ENCODE data around the gene VSIG1.
A peak's percentile ranks its signal among the peaks of the same experiment; 100 is the strongest.

Gene VSIG1

DNA sequence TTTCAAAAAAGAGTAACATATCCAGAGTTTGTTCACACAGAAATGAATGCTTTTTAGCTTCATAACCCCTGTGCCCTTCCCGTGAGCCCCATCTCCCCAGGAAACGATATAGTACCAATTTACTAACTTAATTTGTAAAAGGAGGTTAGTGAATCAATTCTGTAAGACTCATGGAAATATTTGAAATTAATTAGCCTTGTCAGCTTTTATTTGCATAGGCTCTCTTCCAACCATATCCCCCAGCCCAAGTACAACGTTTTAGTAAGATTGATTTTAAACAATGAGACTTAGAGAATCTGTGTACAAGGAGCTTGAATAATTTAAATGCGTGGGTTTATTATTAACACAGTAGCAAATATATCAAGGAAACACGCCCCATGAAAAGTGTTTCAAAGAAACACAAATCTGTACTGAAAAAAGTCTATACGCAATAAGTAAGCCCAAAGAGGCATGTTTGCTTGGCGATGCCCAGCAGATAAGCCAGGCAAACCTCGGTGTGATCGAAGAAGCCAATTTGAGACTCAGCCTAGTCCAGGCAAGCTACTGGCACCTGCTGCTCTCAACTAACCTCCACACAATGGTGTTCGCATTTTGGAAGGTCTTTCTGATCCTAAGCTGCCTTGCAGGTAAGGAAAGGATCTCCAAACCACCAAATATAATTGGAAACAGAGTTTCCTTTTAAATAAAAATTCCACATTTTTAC lies at the start of gene VSIG1:
Gene VSIG1 (plus strand): TSS at position 512 of the 703 bp plus-strand sequence. CDS start 66 bp downstream, at position 578.
- no peak for DNase-seq

DNA sequence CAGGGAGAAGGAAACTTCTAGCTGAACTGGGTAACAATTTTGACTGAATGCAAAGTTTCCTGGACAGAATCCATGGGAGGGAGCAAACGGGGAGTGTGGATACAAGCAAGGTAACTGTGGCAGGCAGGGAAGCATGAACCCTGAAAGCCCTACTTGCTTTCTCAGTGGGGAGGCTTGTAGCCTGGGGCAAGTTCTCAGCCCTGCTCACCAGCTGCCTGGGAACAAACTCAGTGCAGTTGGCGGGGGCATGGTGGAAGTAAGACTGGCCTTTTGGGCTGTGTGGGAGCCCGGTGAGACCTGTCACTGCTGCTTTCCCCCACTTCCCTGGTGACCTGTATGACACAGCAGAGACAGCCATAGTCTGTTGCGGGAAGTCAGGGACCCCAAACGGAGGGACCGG lies 48.7 kb upstream of the VSIG1 start:
- DNase-seq = no peak

DNA sequence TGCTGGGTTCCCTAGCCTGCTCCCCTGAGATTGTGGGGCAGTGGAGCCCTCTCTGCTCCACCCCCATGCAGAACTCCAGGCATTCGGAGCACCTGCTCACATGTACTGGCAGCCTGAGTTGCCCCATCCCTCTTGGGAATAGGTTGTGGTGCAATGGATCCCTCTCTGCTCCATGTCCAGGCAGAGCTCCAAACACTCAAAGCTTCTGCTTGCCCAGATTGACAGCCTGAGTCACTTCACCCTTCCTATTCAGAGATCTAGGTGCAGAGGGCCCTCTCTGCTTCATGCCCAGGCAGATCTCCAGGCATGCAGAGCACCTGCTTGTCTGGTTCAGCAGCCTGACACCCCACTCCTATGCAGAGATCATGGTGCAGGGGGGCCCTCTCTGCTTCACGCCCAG lies 44.1 kb upstream of the VSIG1 start:
- no peak for DNase-seq

DNA sequence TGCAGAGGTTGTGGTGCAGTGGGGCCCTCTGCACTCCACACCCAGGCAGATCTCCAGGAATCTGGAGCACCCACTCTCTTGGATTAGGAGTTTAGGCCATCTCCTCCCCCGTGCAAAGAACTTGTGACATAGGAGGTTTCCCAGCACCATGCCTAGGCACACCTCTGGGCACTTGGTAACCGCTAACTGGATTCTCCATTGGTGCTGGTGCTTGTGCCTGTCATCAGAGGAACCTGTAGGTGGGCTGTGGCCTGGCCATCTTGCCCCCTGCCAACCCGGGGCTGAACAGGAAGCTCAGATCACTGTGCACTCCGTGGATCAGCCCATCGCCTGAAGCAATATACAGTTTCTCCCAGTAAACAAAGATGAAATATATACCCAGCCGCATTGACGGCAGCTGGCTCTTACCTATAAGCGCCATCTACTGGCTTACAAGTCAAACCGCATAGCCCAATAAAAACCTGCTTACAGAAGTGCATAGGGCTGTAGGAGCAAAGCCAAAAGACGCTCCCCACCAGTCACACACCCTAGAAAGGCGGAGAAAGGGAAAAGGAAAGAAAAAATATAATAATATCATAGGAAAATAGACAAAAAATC lies 43.5 kb upstream of the VSIG1 start:
- peak; percentile 33 for DNase-seq

DNA sequence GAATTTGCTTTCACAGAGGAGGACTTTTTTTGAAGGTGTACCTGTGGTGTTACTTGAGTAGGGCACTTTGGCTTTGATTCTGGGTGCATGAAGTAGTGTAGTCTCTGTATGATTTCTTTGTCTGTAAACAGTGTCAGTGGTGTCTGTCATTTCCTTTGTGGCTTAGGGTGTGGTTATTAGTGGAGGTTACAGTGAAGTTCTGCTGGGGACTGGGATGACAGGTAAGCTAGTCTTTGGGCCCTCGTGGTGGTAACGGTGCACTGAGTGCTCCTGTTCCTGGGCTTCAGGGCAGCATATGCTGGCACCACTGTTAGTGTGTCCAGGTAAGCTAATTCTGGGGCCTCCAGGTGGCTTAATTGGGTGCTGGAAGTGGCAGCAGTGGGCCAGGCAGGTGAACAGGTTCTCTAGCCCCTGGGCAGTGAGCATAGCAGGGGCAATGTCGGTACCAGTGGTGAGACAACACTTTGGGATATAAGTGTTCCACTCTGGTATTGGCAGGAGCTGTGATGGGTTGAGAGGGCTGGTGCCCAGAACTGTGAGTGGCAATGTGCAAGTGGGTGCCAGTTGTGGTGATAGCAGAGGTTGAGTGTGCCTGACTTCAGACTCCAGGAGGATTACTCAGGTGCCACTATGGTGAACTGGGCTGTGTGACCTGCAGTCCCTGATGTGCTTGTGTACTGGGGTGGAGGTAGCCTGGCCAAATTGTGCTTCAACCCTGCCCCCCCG lies 26.0 kb upstream of the VSIG1 start:
- DNase-seq = peak; percentile 49

DNA sequence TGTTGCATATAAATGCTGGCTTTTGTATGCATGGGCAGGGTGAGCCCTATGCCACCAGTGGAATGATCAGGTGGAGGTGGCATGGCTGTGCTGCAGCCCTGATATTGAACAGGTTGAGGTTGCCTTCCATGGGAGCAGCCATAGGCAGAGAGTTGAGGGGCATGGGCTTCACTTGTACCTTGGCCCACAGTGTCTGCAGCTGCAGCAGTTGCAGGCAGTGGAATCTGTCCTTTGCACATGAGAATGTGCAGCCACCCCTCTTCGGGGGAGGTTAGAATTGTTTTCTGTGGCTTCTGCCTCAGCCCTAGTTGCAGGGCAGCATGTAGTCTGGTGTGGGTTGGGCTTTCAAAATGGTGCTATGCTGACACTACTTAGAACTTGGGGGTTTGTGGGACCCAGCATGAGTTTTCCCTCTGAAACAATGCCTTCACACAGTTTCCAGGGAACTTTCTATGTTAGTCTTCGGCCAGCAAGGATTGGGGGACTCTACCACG lies 25.4 kb upstream of the VSIG1 start:
- peak; percentile 30 for DNase-seq

DNA sequence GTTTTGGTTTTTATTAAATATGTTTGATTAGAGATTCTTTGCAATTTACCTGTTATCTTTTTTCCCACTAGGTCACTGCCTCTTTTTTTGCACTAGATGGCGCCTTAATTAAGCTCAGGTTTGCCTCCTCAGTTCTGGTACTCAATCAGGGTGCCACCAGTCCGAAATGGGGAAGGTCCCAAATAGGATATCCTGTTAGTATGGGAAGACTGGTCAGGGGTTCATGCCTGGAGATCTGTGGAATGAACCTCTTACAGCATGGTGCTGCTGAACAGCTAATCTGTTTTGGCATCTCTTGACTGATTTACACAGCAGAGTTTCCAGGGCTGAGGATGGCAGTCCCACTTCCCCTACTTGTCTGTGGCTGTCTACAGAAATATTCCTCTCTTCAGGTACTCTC lies 24.2 kb upstream of the VSIG1 start:
- DNase-seq = no peak

DNA sequence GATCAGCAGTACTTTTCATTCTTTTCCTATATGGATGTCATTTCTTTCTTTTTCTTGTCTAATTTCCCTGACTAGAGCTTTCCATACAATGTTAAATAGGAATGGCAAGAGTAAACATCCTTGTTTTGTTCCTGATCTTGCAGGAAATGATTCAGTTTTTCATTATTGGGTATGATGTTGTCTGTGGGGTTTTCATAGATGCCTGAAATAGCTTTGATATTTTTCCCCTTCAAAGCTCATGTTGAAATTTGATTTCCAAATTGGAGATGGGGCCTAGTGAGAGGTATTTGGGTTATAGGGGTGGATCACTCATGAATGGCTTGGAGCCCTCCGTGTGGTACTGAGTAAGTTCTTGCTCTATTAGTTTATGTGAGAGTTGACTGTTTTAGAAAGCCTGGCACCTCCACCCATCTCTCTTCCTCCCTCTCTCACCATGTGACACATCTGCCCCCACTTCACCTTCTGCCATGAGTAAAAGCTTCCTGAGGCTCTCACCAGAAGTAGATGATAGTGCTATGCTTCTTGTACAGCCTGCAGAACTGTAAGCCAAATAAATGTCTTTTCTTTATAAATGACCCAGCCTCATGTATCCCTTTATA lies 22.3 kb upstream of the VSIG1 start:
- no peak for DNase-seq

DNA sequence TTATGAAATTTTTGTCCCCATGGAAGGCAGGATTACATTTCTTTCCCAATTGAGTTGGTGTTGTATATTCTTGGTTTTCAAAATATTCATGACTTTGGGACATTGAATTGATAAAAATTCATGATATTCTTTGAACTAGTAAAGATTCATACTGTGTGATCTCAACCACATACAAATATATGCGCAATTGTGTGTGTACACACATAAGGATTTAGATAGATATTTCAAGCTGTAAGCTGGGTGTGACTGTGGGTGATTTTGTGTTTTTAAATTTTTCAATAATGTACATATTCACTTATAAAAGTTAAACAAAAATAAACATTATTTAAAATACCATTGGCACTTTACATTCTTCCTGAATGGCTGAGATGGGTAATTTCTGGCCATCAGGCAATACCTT lies 19.5 kb upstream of the VSIG1 start:
- DNase-seq = no peak

DNA sequence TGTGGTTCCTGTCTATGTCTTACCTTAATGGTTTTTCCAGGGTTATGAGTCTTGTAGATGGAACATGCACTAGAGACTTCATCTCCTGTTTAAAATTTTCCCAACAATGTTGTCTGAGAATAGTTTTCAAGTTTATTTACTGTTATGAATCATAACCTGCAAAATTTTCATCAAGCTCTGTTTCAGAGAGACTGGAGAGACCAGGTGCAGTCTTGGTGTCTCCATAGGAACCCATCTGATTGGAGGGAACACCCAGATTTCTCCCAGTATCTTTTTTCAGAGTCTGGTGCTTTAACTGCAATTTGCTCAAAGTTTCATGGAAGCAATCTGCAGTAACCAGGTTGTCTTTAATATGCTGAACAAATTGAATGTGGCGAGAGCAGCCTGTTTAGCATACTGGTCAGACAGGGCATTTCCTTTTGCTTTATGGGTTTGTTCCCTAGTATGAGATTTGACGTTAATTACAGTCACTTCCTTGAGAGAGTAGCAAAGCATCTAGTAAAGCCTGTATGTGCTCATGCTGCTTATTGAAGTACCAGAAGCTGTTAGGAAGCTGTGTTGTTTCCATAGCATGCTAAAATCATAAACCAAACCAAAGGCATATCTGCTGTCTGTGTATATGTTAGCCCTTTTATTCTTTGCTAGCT lies 18.8 kb upstream of the VSIG1 start:
- no peak for DNase-seq

DNA sequence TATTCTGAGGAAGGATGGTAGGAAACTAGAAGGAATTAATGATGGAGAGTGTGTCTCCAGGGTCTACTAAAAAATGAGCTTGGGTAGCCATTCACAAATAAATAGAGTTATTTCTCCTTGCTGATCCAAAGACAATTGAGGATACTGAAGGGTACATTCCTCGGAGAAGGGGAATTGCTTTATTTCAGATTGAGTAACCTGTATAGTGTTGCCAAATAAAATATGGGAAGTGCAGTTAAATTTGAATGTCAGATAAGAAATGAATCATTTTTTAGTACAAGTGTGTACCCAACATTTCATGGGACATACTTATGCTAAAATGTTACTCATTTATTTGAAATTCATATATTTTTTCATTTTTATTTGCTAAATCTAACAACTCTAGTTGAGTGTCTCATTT lies 16.0 kb upstream of the VSIG1 start:
- DNase-seq = no peak

DNA sequence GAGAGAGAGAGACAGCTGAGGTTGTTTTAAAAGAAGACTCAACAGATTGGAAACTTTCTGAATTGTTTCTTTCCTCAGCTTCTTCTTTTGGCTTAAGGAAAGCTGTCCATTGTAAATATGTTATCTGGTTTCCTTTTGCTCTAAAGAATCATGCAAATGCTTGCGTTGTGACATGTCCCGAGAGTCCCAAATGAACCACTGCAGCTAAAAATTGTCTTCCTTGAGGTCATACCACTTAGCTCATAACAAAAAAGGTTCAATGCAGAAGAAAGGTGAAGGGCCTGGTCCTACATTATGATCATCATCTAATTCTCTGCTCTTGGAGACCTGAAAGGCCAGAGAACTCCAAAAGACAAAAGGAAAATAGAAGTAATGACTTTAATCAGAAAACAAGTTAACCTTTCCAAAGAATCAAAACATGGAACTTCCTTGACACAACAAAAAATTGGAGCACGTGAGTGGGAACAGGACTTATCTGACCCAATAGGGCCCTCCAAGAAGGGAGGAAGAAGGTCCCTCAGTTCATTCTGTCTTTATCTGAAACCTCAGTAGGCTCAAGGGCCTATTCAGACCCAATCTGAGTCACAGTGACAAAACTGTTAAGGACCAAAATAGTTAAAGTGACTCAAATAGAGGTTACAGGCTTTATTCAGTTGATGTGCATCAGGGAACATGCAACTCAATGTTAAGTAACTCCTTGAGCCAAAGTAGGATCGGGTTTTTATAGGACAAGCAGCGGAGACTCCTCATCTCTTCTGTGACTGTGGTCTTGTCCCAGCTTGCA lies 14.7 kb upstream of the VSIG1 start:
- no peak for DNase-seq

DNA sequence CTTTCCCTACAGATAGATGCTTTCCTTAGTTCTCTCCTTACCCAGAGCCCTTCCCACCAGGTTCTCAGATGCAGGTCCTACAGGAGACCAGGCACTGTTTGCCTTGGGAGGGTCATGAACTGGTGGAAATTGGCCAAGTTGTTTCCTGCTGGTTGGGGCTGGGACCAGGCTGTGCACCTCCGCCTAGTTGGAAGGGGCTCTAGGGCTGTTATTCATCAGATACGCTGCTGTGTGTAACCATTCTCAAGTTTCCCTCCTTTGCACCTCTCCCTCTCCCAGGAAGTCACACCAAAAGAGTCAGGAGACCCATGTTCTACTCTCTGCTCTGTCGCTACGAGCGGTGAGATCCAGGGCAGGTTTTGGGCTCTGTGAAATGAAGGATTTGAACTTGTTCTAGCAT lies 11.9 kb upstream of the VSIG1 start:
- DNase-seq = no peak

DNA sequence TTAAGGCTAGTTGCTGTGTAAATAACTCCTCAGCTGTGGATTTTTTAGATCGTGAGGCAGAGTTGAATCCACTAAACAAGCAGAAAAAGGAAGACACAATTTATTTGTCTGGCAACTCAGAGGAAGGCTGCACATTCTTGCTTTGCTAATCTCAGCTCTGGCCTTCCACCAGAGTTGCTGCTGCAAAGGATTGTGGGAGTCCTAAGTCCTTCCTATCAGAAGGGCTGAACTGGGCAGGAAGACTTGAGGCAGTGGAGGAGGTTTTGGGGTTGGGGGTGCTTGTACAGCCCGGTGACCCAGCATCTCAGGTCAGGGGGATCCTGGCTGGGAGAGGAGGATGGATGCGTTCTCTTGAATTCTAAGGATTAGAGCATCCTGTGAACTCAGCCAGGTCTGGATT lies 11.0 kb upstream of the VSIG1 start:
- DNase-seq = no peak

DNA sequence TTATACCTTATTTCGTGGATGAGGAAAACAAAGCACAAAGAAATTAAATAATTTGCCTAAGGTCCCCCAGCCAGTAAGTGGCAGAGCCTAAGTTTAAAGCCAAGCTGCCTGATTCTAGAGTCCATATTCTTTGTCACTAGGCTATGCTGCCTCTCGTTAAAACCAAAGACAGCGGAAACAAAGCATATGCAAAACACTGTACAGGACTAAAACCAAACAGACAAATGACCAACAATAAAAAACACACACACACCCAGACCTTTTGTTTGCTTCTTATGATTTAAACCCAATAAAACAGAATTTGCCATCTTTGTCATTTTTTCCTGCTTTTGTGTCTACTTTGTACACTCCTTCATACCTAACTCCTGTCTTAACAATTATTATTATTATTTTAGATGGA lies 10.1 kb upstream of the VSIG1 start:
- DNase-seq = no peak

DNA sequence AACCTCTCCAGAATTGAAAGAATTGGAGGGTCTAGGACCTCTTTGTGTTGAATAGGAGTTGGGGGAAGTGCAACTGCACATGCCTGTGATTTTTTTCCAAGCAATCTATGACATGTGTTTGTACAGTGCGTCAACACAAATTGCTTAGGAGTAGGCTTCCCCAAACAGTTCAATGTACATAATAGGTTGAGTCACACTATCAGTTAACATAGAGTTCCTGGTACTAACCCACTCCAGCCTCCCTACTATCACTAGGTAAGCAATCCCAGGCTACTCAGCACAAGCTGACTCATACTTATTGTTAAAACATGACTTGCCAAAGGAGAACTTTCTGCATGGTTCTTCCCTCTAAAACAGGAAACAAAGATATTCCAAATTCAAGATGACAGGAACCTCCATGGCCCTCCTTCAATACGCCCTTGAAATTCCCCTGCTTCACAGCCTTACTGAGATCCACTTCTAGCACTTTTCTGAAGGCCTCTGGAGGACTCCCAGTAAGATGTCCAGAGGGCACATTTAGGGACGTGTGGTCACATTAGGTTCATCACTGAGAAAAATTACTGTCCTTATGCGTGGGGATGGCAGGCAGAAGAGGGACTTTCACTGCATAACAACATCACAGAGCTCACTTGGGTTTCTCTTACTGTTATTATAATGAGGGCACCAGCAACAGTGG lies 8.4 kb upstream of the VSIG1 start:
- no peak for DNase-seq

DNA sequence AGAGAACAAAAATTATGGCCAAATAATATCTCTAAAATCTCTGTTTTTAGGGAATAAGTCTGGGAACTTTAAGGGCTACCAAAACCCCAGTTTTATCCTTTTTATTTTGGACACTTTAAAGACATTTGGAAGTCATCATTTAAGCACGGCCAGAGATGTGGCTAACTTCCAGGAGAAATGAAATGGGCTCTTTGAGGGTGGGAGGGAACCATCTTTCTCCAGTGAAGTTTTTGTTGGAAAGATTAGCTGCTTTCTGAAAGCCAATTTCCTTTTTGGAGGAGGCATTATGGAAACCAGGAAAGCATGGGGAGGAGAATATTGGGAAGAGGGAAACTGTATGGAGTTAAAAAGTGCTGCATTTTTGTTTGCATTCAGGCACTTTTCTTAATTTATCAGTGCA lies 4.8 kb downstream of the VSIG1 start:
- DNase-seq = no peak

DNA sequence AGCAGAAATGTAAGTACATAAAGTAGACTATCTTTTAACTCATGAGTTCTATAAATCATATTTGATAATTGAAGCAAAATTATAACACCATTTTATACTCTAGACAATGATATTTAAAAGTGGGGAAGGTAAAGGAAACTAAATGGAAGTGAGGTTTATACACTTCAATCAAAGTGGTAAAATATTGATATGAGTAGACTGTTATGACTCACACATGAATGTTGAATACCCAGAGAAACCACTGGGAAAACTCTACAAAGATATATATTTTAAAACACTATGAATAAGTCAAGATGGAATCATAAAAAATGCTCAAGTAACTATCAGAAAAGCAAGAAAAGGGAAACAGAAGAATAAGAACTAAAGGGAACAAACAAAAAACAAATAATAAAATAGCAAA lies 8.4 kb downstream of the VSIG1 start:
- no peak for DNase-seq

DNA sequence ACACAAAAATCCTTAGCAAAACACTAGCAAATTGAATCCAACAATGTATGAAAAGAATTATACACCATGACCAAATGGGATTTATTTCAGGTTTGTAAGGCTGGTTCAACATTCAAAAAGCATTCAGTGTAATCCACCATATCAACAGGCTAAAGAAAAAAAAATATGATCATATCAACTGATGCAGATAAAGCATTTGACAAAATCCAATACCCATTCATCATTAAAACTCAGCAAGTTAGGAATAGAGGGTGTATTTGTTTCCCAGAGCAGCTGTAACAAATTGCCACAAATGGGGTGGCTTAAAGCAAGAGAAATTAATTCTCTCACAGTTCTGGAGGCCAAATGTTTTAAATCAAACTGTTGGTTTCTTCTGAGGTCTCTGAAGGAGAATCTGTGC lies 10.7 kb downstream of the VSIG1 start:
- DNase-seq = no peak

DNA sequence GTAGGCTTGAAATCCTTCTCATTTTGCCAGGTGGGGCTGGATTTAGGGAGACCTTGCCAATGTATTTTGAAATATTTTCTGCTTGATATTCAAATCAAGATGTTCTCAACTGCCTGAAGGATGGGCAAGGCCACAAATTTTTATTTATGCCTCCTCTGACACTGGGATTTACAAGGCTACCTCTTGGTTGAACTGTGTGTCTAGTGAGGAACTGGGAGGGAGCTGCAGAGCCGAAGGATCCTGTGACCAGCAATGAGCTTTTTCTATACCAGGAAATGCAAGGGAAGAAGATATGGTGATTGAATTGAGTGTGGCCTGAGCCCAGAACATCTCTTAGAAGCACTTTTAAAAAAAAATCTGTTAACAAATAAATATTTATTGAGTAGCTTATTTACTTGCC lies 14.9 kb downstream of the VSIG1 start:
- no peak for DNase-seq

DNA sequence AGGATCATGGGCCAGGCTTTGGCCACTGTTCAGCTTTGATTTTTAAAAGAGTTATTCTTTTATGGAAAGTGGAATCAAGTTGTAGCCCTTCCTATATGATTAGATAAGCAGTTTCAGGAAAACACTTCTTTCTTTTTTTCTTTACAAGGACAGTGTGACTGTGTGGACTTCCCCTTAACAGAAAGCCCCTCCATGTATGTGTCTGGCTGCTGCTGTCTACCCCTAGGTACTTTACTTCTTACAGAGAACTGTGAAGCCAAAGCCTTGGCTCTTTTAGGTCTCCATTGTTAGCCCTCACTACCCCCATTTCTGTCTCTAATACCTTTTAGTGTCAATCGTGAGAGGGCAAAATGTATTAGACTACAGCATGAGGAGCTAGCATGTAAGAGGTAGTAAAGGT lies 19.1 kb downstream of the VSIG1 start:
- DNase-seq = no peak

DNA sequence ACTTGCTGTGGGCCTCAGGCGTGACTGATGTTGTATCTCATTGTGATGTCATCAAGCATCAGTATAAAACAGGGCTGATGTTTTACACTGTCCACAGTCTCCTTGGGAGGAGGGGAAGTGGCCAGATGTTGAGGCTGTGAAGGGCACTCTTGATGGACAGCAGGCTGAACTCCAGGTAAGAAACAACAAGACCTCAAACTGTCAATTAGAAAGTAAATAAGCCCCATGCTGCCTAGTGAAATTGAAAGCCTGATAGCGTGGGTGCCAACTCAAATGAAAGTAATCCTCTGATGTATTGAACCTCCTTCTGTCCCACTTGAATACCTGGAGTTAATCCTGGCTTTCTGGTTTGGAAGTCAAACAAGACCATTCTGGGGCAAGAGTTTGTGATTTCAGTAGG lies 19.7 kb downstream of the VSIG1 start:
- DNase-seq = no peak
